Uterus (tissue), 4 donors: ENCODE results near the gene ARHGAP19. TPM values are rescaled to one million over a fixed set of nuclear protein-coding genes. Genes with fewer than 3 reads are reported as not detected.

Experiments used
- DNase-seq, 2 donors: peaks; one replicate each; pipeline ENCODE4 v3.0.0-alpha.2; 2019 to 2020
- H3K27ac ChIP-seq, 2 donors: fragments of 200-600 bp; sonication (generic); 1 replicate in 1 of 2; 2 replicates in 1 of 2; pipeline ENCODE4 v1.5.1; 2016 to 2018
- H3K27me3 ChIP-seq, 2 donors: fragments of 200-600 bp; sonication (generic); one replicate each; pipeline ENCODE4 v1.5.1; 2018 to 2019; ENCODE audit warnings: control low read depth in 1 of 2
- H3K36me3 ChIP-seq, 2 donors: fragments of 200-600 bp; sonication (generic); one replicate each; pipeline ENCODE4 v1.5.1; 2019; ENCODE audit warnings: control low read depth in 1 of 2
- H3K4me1 ChIP-seq, 2 donors: fragments of 200-600 bp; sonication (generic); one replicate each; pipeline ENCODE4 v1.5.1; 2018 to 2019; ENCODE audit warnings: control low read depth in 1 of 2
- H3K4me3 ChIP-seq, 2 donors: fragments of 200-600 bp; sonication (generic); 1 replicate in 1 of 2; 2 replicates in 1 of 2; pipeline ENCODE4 v1.5.1; 2018 to 2019; ENCODE audit warnings: mild to moderate bottlenecking in 1 of 2
- H3K9me3 ChIP-seq, 2 donors: fragments of 200-600 bp; sonication (generic); one replicate each; pipeline ENCODE4 v1.5.1; 2019; ENCODE audit warnings: control low read depth in 1 of 2
- CTCF ChIP-seq, 4 experiments: fragments of 200-600 bp in 2 of 4; fragments of 450-650 bp in 2 of 4; sonication (generic) in 2 of 4; IDR thresholded peaks; one replicate each; pipeline ENCODE4 v1.5.1; 2016 to 2019; ENCODE audit warnings: antibody characterized with exemption in 4 of 4, mild to moderate bottlenecking in 2 of 4, moderate library complexity in 1 of 4
- POLR2A ChIP-seq, 2 donors: fragments of 450-650 bp; IDR thresholded peaks; one replicate each; pipeline ENCODE4 v1.6.1; 2016; ENCODE audit warnings: antibody characterized with exemption in 2 of 2, mild to moderate bottlenecking in 1 of 2, moderate library complexity in 1 of 2
- intact Hi-C: fragments of 100-400 bp; cut with DNase I; formaldehyde crosslinking; loops from one replicate; pipeline ENCODE4 v1.15.1; 2023; ENCODE audit warnings: low total_unique reads
- total RNA-seq, 4 donors: library from RNA; depleted of rRNA in 3 of 4; stranded (reverse); fragments of >200 nt in 3 of 4; gene quantifications; one replicate each; pipeline versions ENCODE4 v1.1.0 to v1.2.4, GENCODE V29; 2014 to 2023
- donor health status: DM: yes; HTN: yes; CAD: no.

ARHGAP19 gene
- total RNA-seq, 4 donors from 2014 or later, result 5.3 to 25.8 (median 14.0) TPM

GRCh38 chr10:97178074-97178473 is 114.4 kb downstream of the ARHGAP19 start:
- no peak overlapping the region for H3K27ac ChIP-seq
- no peak for TF ChIP-seq POLR2A (IDR thresholded peaks at IDR 0.05)
- no peak for TF ChIP-seq CTCF (IDR thresholded peaks at IDR 0.05)
- H3K4me1 ChIP-seq, result no peaks in the 10 kb centered on the region
- no peak overlapping the region for H3K4me3 ChIP-seq
- no peaks in the 10 kb centered on the region for H3K9me3 ChIP-seq
- H3K27me3 ChIP-seq, result no peaks in the 10 kb centered on the region
- intact Hi-C loops, result no loop called here
- no peaks in the 10 kb centered on the region for H3K36me3 ChIP-seq
- no peak for DNase-seq

- Histone ChIP-seq H3K27ac (no peak overlapping the region), H3K36me3 (no peaks in the 10 kb centered on the region), H3K27me3 (no peaks in the 10 kb centered on the region), H3K4me1 (no peaks in the 10 kb centered on the region), H3K9me3 (no peaks in the 10 kb centered on the region), H3K4me3 (no peak overlapping the region)
- DNase-seq, result no peak
- TF ChIP-seq CTCF (IDR thresholded peaks at IDR 0.05) (no peak), POLR2A (IDR thresholded peaks at IDR 0.05) (no peak)
- intact Hi-C loops, result no loop called here
Observed at GRCh38 chr10:97176226-97176625, 116.2 kb downstream of the ARHGAP19 start.

GRCh38 chr10:97175586-97175985 is 116.9 kb downstream of the ARHGAP19 start:
- H3K27ac ChIP-seq, result no peak overlapping the region
- no peak for TF ChIP-seq CTCF (IDR thresholded peaks at IDR 0.05)
- no peak for TF ChIP-seq POLR2A (IDR thresholded peaks at IDR 0.05)

GRCh38 chr10:97174941-97175340 is 117.5 kb downstream of the ARHGAP19 start:
- TF ChIP-seq POLR2A (IDR thresholded peaks at IDR 0.05), result no peak
- TF ChIP-seq CTCF (IDR thresholded peaks at IDR 0.05), result no peak
- Histone ChIP-seq H3K27ac (no peak overlapping the region), H3K4me3 (no peak overlapping the region), H3K27me3 (no peaks in the 10 kb centered on the region), H3K4me1 (no peaks in the 10 kb centered on the region), H3K9me3 (no peaks in the 10 kb centered on the region), H3K36me3 (no peaks in the 10 kb centered on the region)
- no peak for DNase-seq
- intact Hi-C loops, result no loop called here

More at GRCh38 chr10:97175586-97175985, 116.9 kb downstream of the ARHGAP19 start:
- no peaks in the 10 kb centered on the region for H3K36me3 ChIP-seq
- H3K27me3 ChIP-seq, result no peaks in the 10 kb centered on the region
- DNase-seq, result no peak
- intact Hi-C loops, result no loop called here
- H3K4me1 ChIP-seq, result no peaks in the 10 kb centered on the region
- H3K9me3 ChIP-seq, result no peaks in the 10 kb centered on the region
- H3K4me3 ChIP-seq, result no peak overlapping the region

- H3K36me3 ChIP-seq, result no peaks in the 10 kb centered on the region
- DNase-seq, result no peak
- H3K27me3 ChIP-seq, result no peaks in the 10 kb centered on the region
- no peaks in the 10 kb centered on the region for H3K9me3 ChIP-seq
- H3K4me1 ChIP-seq, result no peaks in the 10 kb centered on the region
- no peak overlapping the region for H3K27ac ChIP-seq
- H3K4me3 ChIP-seq, result no peak overlapping the region
- intact Hi-C loops, result no loop called here
- TF ChIP-seq CTCF (IDR thresholded peaks at IDR 0.05) (no peak), POLR2A (IDR thresholded peaks at IDR 0.05) (no peak)
Observed at GRCh38 chr10:97174276-97174775, 118.1 kb downstream of the ARHGAP19 start.
